Astrocyte of the spinal cord (primary cell): ENCODE results near the gene DENND6B.
A peak's percentile ranks its signal among the peaks of the same experiment; 100 is the strongest.

ENCODE experiments used
- DNase-seq: peaks from one replicate; pipeline ENCODE4 v3.0.0; 2011; ENCODE audit warnings: low read depth, low spot score
- H3K4me3 ChIP-seq: 2 replicates; pipeline ENCODE4 v1.5.1; 2011; ENCODE audit warnings: low read depth, mild to moderate bottlenecking, low read length, moderate library complexity
- in situ Hi-C: cut with HindIII; loops from 2 replicates; pipeline ENCODE4 v1.10.0; 2017; ENCODE audit warnings: low sequenced_read_pairs
- TF ChIP-seq, protein P1 (sequence below): IDR thresholded peaks from 2 replicates; pipeline ENCODE4 v1.5.1; 2012; ENCODE audit warnings: low read depth, mild to moderate bottlenecking, low read length, inconsistent platforms

Gene DENND6B

DNA sequence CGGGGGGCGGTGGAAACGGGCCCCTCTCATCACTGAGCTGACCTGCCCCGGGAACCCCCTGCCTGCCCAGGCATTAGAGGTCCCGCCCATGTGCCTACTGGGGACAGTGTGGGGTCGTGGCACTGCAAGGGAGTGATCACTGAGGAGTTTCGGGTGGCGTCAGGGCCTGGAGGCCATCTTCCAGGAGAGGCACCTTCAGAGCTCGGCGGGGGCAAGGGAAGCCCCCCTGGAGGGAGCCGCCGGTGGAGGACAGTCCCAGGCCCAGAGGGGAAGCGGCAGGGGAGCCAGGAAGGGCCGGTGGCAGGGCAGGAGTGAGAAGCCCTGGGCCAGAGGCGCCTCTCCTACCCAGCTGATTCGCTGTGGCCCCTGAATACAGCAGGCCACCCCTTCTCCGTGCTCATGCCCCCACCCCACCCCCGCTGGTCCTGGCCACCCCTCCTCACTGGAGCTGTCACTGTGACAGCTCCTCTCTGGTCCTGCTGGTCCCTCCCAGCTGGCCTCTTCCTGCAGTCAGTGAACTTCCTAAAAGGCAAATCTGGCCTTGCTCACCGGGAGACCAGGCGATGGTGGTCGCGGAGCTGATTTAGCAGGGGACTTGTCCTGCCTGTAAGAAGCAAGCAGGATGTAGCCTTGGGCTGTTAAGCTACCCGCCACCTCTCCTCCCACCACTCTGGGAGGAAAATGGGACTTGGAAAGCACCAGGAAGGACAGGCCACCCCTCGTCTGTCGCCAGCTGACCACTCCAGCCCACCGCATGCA, 54.6 kb downstream of the DENND6B start:
- no peak overlapping the region for H3K4me3 ChIP-seq
- in situ Hi-C loops, result no loop called here
- no peak for DNase-seq
- TF ChIP-seq, protein P1, sequence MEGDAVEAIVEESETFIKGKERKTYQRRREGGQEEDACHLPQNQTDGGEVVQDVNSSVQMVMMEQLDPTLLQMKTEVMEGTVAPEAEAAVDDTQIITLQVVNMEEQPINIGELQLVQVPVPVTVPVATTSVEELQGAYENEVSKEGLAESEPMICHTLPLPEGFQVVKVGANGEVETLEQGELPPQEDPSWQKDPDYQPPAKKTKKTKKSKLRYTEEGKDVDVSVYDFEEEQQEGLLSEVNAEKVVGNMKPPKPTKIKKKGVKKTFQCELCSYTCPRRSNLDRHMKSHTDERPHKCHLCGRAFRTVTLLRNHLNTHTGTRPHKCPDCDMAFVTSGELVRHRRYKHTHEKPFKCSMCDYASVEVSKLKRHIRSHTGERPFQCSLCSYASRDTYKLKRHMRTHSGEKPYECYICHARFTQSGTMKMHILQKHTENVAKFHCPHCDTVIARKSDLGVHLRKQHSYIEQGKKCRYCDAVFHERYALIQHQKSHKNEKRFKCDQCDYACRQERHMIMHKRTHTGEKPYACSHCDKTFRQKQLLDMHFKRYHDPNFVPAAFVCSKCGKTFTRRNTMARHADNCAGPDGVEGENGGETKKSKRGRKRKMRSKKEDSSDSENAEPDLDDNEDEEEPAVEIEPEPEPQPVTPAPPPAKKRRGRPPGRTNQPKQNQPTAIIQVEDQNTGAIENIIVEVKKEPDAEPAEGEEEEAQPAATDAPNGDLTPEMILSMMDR, result no peak

DNA sequence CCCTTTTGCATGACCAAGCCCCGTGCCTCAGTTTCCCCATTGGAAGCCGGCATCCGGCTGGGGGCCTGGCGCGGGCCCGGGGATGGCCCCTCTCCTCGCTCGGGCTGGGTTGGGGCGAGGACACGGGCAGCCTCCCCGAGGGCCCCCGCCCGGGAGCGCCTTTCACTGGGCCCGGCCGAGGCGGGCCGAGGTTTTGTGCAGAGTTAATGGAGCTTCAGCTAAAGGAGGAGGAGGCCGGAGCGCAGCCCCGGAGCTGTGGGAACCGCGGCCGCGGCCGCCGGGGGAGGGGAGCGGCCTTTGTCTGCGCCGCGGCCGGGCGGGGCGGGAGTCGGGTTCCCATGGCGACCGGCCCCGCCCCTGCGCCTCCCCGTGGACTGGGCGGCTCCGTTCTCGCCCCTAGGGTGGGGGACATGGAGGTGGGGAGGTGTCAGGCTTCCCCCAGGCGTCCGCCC, 55.3 kb downstream of the DENND6B start:
- peak overlapping the region; percentile 47 for H3K4me3 ChIP-seq
- in situ Hi-C loops, result no loop called here
- DNase-seq, result peak; percentile 64
- TF ChIP-seq, protein P1, result peak; percentile 12

DNA sequence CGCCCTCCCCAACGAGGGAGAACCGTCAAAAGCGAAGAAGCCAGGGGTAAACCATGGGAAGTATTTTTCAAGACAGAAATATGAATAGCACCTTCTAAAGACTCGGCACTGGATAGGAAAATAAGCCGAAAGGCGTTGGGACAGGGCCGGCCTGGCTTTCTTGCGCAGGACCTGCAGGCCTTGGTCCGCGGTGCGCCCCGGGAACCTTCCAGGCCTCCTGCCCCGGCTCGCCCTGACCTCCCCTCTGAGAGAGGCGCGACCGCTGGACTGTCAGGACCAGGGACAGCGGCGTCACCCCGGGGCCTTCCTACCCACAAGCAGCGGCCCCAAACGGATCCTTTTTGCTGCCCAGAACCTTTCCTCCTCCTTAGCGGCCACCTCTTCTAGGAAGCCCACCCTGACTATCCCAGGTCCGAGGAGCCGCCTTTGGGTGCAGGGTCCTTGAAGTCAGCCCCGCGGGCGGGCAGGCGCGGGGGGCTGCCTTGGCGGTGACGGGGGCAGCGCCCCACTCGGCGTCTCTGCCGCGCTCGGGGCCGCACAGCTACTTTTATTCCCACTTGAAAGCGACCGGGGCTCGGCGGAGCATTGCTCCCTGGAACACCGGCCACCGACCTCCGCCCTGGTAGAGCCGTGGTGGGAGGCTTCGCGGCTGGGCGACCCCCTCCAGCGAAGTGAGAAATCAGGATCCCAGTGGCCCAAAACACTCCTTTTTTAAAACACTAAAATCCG, 56.0 kb downstream of the DENND6B start:
- DNase-seq, result peak; percentile 54
- TF ChIP-seq, protein P1, result no peak
- peak overlapping the region; percentile 47 for H3K4me3 ChIP-seq
- in situ Hi-C loops, result no loop called here

DNA sequence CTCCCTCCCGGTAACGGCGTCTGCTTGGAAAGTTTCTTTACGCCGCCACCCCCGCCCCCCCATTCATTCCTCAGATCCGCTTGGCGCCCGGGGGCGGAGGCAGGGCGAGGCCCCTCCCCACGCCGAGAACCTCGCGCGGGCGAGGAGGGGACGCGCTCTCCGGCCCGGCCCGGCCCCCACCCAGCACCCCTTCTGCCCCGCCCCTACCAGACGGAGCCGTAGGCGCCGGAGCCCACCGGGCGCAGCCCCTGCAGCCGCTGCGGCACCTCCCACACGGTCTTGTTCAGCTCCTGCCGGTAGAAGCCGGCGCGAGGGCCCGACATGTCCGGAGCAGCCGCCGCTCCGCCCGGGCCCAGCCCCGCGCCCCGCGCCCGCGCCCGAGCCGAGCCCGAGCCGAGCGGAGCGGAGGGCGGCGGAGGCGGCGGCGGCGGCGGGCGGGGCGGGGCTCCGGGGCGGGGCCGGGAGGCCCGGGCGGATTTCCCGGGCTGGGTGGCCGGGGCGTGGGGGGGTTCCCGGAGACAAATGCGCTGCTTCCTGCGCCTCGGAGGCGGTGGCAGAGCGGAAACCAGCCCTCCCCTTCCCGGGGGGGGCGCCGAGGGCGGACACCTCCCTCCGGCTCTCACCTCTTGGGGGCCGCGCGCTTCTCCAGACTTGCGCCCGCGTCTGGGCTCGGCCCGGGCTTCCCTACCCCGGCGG, 56.7 kb downstream of the DENND6B start, which contains the start of gene MAPK11:
TSS of gene MAPK11 (minus strand) at position 411 of the 696 bp plus-strand sequence. CDS start at position 323, 88 bp downstream.
- in situ Hi-C loops, result no loop called here
- DNase-seq, result peak; percentile 54
- peak within 1 kb of the TSS; percentile 47 for H3K4me3 ChIP-seq
- TF ChIP-seq, protein P1, result peak; percentile 1

DNA sequence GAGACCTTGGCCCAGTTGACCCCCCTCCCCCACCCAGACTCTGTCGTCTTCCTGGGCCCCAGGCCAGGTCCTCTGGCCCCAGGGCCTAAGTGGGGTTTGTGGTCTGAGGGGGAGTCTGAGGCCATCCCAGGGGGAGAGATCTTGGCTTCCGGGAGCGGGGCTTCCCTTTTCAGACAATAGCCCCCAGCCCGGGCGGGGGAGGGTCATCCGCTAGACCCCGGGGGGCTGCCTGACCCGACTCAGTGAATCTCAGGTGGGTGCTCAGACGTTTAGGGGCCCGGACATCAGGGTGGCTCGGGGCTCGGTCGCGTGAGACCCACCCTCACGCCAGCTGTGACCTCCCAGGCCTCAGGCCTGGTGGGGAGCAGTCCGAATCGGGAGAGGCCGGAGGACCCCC, 57.2 kb downstream of the DENND6B start:
- H3K4me3 ChIP-seq, result peak overlapping the region; percentile 39
- in situ Hi-C loops, result no loop called here
- TF ChIP-seq, protein P1, result no peak
- no peak for DNase-seq

DNA sequence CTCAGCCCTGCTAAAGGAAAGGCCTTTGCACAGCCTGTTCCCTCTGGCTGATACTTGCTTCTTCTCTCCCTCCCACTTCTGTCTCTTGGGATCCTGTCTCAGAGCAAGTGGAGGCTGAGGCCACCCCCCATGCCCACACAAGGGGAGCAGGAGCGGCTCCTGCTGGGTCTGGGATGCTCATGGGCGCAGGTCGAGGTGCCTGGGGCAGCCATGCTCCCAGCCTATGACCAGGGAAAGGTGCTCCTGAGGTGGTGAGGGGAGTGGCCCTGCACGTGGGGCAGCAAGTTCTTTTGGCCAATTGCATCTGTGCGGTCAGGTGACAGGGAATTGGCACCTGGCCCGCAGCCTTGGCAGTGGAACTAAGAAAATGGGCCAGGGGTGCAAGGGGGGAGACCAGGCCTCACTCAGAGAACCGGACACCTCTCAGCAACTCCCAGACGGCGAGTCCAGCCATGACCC, 58.1 kb downstream of the DENND6B start:
- DNase-seq, result no peak
- no peak overlapping the region for H3K4me3 ChIP-seq
- in situ Hi-C loops, result no loop called here
- TF ChIP-seq, protein P1, result no peak
